Hair follicle dermal papilla cell (primary cell): ENCODE data around the gene MINPP1. TPM values are rescaled to one million over a fixed set of nuclear protein-coding genes. Genes with fewer than 3 reads are reported as not detected.

ENCODE experiments used
- total RNA-seq: library from RNA; depleted of rRNA; stranded (reverse); fragments of >200 nt; gene quantifications from 2 replicates; pipeline ENCODE4 v1.2.3, GENCODE V29; 2012

Gene MINPP1
- total RNA-seq: 20.4 and 24.3 TPM in 2 replicates

GRCh38 chr10:87504640-87505365 lies at the start of gene MINPP1:
TSS of gene MINPP1 (plus strand) at chr10:87504893. CDS start at chr10:87504916, 23 bp downstream.

Other genes starting within 250 kb of the MINPP1 start
- 1.7 and 2.3 TPM in 2 replicates for gene NUTM2D, start 147.1 kb upstream of the MINPP1 start, total RNA-seq
- gene PAPSS2, start 155.0 kb downstream of the MINPP1 start, total RNA-seq: 32.6 and 39.3 TPM in 2 replicates